ENCODE measurements around the gene RPL10. TPM values are rescaled to one million over a fixed set of nuclear protein-coding genes. Genes with fewer than 3 reads are reported as not detected.

RPL10 gene
- total RNA-seq, 1 donor from 2014 or later: 6,023 TPM

DNA sequence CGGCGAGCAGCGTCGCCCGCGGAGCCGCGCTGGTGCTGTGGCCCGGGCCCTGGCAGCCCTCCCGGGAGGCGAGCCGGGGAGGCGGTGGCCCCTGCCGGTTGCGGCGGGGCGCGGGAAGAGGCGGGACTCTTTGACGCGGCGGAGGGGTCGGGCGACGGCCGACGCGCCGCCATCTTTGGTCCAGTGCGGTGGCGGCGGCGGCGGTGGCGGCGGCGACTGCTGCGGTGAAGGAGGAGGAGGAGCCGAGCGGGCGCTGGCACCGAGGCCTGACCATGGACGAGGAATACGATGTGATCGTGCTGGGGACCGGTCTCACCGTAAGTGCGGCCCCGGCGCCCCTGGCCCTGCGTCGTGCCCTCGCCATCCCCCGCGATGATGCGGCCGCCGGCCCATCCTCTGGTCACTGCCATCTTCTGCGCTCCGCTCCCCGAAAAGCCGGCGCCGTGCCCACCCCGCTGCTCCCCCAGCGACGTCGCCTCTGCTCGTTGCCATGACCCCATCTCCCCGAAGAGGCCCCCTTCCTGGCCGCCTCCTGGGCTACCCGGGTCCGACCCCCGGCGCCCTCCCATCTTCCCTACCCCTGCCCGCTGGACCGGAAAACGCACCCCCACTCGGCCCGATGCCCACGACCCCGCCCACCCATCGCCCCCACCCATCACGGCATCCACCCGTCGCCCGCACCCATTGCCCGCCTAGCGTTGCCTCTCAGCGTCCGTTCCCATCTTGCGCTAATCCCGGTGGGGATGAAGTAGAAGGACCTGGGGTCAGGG, 39.0 kb downstream of the RPL10 start, which contains the start of gene GDI1:
Gene GDI1, plus strand, starts transcription at position 172 of the 770 bp plus-strand sequence. Its CDS starts 101 bp downstream, at position 273.
- FAIRE-seq (no peak), DNase-seq (ENCODE audit: low read depth) (no peak)
- TF ChIP-seq CTCF (IDR thresholded peaks at IDR 0.05; ENCODE audit: insufficient read depth, low read length, severe bottlenecking): no peak

GRCh38 chrX:154437971-154438893, 40.1 kb downstream of the RPL10 start:
- H3K27me3 ChIP-seq (ENCODE audit: control insufficient read depth, insufficient read depth, low read length): no peaks in the 10 kb centered on the region
- peak overlapping the region; percentile 71 for H3K4me3 ChIP-seq (ENCODE audit: low read depth, low read length)
- no peak for FAIRE-seq
- TF ChIP-seq CTCF (IDR thresholded peaks at IDR 0.05; ENCODE audit: insufficient read depth, low read length, severe bottlenecking): no peak
- DNase-seq (ENCODE audit: low read depth): no peak
- peaks cover 15% of the 10 kb centered on the region for H3K36me3 ChIP-seq (ENCODE audit: control insufficient read depth, insufficient read depth, low read length)

More for the DNA sequence above, 39.0 kb downstream of the RPL10 start, which contains the start of gene GDI1:
- Histone ChIP-seq H3K4me3 (ENCODE audit: low read depth, low read length) (peak within 1 kb of the TSS; percentile 71), H3K27me3 (ENCODE audit: control insufficient read depth, insufficient read depth, low read length) (no peaks in the 10 kb centered on the region), H3K36me3 (ENCODE audit: control insufficient read depth, insufficient read depth, low read length) (peaks cover 16% of the 10 kb centered on the region)

- no peak for TF ChIP-seq CTCF (IDR thresholded peaks at IDR 0.05; ENCODE audit: insufficient read depth, low read length, severe bottlenecking)
- peaks cover 15% of the 10 kb centered on the region for H3K36me3 ChIP-seq (ENCODE audit: control insufficient read depth, insufficient read depth, low read length)
- DNase-seq (ENCODE audit: low read depth) (no peak), FAIRE-seq (no peak)
- no peak overlapping the region for H3K4me3 ChIP-seq (ENCODE audit: low read depth, low read length)
- H3K27me3 ChIP-seq (ENCODE audit: control insufficient read depth, insufficient read depth, low read length): no peaks in the 10 kb centered on the region
These were observed 41.7 kb downstream of the RPL10 start for GRCh38 chrX:154439841-154440240.

GRCh38 chrX:154440623-154441357, 42.6 kb downstream of the RPL10 start:
- Histone ChIP-seq H3K4me3 (ENCODE audit: low read depth, low read length) (no peak overlapping the region), H3K27me3 (ENCODE audit: control insufficient read depth, insufficient read depth, low read length) (no peaks in the 10 kb centered on the region), H3K36me3 (ENCODE audit: control insufficient read depth, insufficient read depth, low read length) (peaks cover 11% of the 10 kb centered on the region)
- no peak for TF ChIP-seq CTCF (IDR thresholded peaks at IDR 0.05; ENCODE audit: insufficient read depth, low read length, severe bottlenecking)
- DNase-seq (ENCODE audit: low read depth): no peak
- FAIRE-seq: no peak

- Histone ChIP-seq H3K27me3 (ENCODE audit: control insufficient read depth, insufficient read depth, low read length) (no peaks in the 10 kb centered on the region), H3K4me3 (ENCODE audit: low read depth, low read length) (no peak overlapping the region), H3K36me3 (ENCODE audit: control insufficient read depth, insufficient read depth, low read length) (peaks cover 15% of the 10 kb centered on the region)
- no peak for TF ChIP-seq CTCF (IDR thresholded peaks at IDR 0.05; ENCODE audit: insufficient read depth, low read length, severe bottlenecking)
- no peak for FAIRE-seq
- DNase-seq (ENCODE audit: low read depth): no peak
These were observed 43.4 kb downstream of the RPL10 start for GRCh38 chrX:154441564-154441963.

Data from bronchial epithelial cell (primary cell).